Stimulated activated CD4-positive, alpha-beta T cell treated with anti-CD3 and anti-CD28 coated beads, TNF-alpha, amount 100 ng/mL, for 1 hour (primary cell): ENCODE results near the gene GPD2.
"Not testable (repeated sequence)": the region's sequence is repeated elsewhere in the genome, so short reads cannot be mapped to it uniquely, and the experiment has no call there.

Experiments used
- DNase-seq, 3 donors: peaks; one replicate each; pipeline ENCODE4 v3.0.0-alpha.2; 2020; ENCODE audit warnings: low read depth in 3 of 3, low spot score in 1 of 3

The GPD2 gene

GRCh38 chr2:156585457-156585856 is 149.3 kb downstream of the GPD2 start:
- no peak for DNase-seq

- no peak for DNase-seq
These were observed 150.4 kb downstream of the GPD2 start for GRCh38 chr2:156586621-156587020.

- no peak for DNase-seq
These were observed 153.4 kb downstream of the GPD2 start for GRCh38 chr2:156589381-156590079.

- DNase-seq: no peak
These were observed 154.0 kb downstream of the GPD2 start for GRCh38 chr2:156590085-156590739.

- no peak for DNase-seq
These were observed 156.8 kb downstream of the GPD2 start for GRCh38 chr2:156592809-156593593.

GRCh38 chr2:156593594-156593921 is 157.4 kb downstream of the GPD2 start:
- no peak for DNase-seq

- no peak for DNase-seq
These were observed 162.4 kb downstream of the GPD2 start for GRCh38 chr2:156598563-156598962.

- DNase-seq: no peak
These were observed 164.0 kb downstream of the GPD2 start for GRCh38 chr2:156600196-156600595.

GRCh38 chr2:156601855-156602551 is 165.8 kb downstream of the GPD2 start:
- DNase-seq: no peak

- DNase-seq: no peak
These were observed 166.4 kb downstream of the GPD2 start for GRCh38 chr2:156602552-156602933.

GRCh38 chr2:156615836-156616322 is 179.7 kb downstream of the GPD2 start:
- DNase-seq: no peak

- not testable (repeated sequence) for DNase-seq
These were observed 181.9 kb downstream of the GPD2 start for GRCh38 chr2:156618071-156618470.

GRCh38 chr2:156619021-156619539 is 182.9 kb downstream of the GPD2 start:
- no peak for DNase-seq

GRCh38 chr2:156622491-156622890 is 186.3 kb downstream of the GPD2 start:
- DNase-seq: no peak

- DNase-seq: no peak
These were observed 189.4 kb downstream of the GPD2 start for GRCh38 chr2:156625360-156626170.

- DNase-seq: no peak
These were observed 190.8 kb downstream of the GPD2 start for GRCh38 chr2:156626931-156627330.

- no peak for DNase-seq
These were observed 194.6 kb downstream of the GPD2 start for GRCh38 chr2:156630579-156631337.

GRCh38 chr2:156635646-156636045 is 199.5 kb downstream of the GPD2 start:
- DNase-seq: no peak
